GM12801 (cell line): ENCODE results near the gene TGFBR1.

Source experiments
- TF ChIP-seq, protein P1 (sequence below): IDR thresholded peaks from one replicate; pipeline ENCODE4 v1.5.1; 2011; ENCODE audit warnings: control low read depth; ENCODE audit not compliant: insufficient read length; ENCODE audit errors: extremely low read depth

The TGFBR1 gene

DNA sequence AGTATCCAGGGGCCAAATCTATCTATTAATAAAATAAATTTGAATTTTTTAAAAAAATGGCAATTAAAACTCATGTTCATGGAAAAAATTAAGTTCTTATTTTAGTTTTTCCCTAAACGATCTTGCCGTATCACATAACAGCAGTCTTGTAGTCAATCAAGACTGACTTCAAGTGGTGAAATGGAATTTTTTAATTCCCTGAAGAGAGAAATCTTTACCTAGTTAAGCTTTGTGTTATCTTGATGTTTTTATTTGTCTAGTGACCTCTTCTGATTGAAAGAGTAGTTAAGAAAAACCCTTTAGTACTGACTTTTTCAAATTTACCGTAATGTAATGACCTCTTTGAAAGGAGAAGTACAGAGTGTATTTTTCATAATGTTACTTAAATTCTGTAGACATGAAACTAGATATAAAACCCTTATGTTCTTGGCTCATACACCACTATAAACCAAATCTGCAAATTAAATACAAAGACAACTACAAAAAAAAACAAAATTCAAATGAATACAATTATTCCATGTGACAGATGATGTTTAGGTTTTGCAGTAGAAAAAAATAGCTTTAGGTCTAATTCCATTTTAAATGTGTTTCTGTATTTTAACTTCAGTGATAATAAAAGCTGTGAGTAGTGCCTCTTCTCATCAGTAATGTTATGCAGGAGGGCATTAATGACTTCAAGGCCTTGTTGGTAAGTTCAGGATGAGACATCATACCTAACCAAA lies 19.8 kb downstream of the TGFBR1 start:
- TF ChIP-seq, protein P1, sequence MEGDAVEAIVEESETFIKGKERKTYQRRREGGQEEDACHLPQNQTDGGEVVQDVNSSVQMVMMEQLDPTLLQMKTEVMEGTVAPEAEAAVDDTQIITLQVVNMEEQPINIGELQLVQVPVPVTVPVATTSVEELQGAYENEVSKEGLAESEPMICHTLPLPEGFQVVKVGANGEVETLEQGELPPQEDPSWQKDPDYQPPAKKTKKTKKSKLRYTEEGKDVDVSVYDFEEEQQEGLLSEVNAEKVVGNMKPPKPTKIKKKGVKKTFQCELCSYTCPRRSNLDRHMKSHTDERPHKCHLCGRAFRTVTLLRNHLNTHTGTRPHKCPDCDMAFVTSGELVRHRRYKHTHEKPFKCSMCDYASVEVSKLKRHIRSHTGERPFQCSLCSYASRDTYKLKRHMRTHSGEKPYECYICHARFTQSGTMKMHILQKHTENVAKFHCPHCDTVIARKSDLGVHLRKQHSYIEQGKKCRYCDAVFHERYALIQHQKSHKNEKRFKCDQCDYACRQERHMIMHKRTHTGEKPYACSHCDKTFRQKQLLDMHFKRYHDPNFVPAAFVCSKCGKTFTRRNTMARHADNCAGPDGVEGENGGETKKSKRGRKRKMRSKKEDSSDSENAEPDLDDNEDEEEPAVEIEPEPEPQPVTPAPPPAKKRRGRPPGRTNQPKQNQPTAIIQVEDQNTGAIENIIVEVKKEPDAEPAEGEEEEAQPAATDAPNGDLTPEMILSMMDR, result no peak

DNA sequence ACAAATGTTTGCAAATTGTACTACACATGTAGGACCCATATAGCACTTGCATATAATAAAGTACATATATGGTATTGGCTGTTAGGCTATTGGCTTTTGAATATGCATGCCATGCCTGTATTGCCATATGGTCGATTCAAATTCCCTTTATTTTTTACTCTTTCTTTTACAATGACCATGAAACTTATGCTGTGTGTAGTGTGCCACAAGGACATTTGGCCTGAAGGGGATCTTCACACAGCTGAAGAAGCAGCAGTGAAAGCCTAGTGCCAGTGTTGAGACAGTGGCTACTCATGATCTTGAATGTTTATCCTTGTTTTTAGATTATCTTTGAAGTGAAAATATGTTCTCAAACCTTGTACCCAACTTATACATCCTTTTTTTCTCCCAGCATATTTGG lies 20.5 kb downstream of the TGFBR1 start:
- TF ChIP-seq, protein P1, result no peak

DNA sequence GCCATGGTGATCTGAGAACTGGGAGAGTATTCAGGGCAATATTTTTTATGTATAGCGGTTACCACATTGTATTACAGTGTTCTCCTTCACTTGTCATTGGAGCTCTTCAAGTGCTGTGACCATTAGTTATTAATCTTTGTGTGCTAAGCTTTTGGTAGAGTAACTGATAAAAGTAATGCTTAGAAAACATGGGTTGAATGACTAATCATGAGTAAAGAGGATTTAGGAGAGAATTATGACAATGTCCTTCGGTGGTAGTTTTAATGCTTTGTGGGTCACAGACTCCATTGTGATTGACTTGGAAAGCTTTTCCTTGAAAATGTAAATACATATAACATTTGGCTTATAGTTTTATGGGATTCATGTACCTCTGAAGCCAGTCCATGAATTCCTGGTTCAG lies 21.4 kb downstream of the TGFBR1 start:
- TF ChIP-seq, protein P1, result no peak

DNA sequence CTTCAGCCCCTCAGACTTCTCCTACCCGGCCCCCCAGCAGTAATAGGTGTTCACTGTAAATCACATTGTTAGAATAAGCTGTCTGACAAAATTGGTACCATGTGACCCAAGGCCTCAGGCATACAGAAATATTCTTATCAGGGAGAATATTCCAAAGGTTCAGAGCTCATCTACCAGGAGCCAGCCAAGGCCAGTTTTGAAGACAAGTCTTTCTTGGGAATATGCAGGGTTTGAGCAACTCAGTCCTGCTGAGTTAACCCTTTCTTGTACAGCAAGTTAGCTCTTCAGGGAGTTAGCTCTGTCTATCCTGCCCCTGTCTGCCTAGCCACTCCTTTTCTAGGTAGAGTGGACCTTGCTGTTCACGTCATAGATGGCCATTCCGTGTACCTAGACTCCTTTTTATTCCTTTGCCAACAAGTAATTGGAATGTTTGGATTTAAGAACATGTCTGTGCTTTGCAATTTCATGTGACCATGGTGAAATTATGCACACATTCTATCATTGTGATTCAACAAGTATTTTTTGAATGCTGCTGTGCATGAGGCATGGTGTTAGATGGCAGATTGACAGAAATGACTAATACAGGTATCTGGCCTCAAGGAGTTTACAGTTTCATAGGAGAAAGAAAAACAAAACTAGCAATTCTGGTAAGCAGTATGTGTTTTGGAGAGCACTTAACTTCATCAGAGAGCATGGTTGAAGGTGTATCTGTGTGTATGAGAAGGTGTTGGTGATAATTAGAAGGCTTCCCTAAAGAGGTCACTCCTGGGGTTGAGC lies 22.6 kb downstream of the TGFBR1 start:
- TF ChIP-seq, protein P1, result no peak

DNA sequence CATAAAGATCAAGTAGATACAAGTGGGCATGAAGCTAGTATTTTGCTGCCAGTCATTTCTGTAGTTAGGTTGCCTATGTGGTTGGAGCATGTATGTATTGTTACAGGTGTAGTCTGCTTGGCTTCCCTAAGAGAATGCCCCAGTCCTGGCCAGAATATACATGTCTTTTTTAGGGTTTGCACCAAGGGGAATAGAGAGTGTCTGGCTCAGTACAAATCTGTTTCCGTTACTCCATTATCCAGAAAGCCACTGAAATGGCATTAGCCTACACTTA lies 23.2 kb downstream of the TGFBR1 start:
- TF ChIP-seq, protein P1, result no peak

DNA sequence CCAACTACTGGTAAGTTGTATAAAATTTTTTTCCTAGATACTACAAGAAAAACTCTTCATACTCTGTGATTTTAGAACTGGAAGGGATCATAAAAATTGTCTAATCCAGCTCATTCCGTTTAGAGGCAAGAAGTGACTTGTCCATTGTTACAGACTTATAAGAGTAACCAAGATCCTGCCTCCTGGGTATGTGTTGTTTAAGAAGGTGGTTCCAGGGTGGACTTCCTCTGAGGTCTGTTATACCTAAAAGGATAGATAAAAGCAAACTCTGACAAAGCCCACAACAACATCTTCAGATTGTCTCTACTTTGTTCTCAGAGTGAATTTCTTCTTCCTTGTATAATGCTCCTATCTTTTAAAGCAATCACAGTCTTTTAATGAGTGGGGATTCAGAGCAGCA lies 24.2 kb downstream of the TGFBR1 start:
- TF ChIP-seq, protein P1, result no peak

DNA sequence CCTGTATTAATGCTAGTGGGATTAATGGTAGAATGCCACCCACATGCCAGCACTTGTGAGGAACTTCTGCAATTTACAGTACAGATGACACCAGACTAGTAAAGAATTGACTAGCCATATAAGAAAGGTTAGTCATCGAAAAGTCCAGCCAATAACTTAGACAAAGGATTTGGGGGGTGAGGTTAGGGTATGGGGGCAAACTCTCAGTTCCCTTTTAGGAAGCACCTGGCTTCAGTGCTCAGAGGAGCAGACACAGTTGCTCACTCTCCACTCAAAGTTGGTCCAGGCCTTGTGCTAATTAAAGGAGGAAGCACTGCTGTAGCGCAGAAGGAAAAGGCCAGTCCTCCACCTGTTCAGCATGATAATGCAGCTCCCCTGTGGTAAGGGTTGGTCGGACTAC lies 25.2 kb downstream of the TGFBR1 start:
- TF ChIP-seq, protein P1, result no peak
